Measurements from ENCODE around the gene HNF1B. TPM values are rescaled to one million over a fixed set of nuclear protein-coding genes. Genes with fewer than 3 reads are reported as not detected.

The HNF1B gene
- total RNA-seq, 4 donors from 2014 or later: 0.29 to 1.5 TPM; not detected in 2

GRCh38 chr17:37698911-37699255 is 46.0 kb downstream of the HNF1B start:
- H3K4me1 ChIP-seq: no peaks in the 10 kb centered on the region
- H3K4me3 ChIP-seq: no peak overlapping the region
- no peaks in the 10 kb centered on the region for H3K36me3 ChIP-seq
- H3K27me3 ChIP-seq: no peaks in the 10 kb centered on the region
- TF ChIP-seq CTCF (IDR thresholded peaks at IDR 0.05) (no peak), POLR2A (IDR thresholded peaks at IDR 0.05) (no peak)
- H3K27ac ChIP-seq: no peak overlapping the region
- H3K9me3 ChIP-seq: no peaks in the 10 kb centered on the region
- intact Hi-C loops (cut with DNase I; ENCODE audit: low total_unique reads): no loop called here
- no peak for DNase-seq

DNA sequence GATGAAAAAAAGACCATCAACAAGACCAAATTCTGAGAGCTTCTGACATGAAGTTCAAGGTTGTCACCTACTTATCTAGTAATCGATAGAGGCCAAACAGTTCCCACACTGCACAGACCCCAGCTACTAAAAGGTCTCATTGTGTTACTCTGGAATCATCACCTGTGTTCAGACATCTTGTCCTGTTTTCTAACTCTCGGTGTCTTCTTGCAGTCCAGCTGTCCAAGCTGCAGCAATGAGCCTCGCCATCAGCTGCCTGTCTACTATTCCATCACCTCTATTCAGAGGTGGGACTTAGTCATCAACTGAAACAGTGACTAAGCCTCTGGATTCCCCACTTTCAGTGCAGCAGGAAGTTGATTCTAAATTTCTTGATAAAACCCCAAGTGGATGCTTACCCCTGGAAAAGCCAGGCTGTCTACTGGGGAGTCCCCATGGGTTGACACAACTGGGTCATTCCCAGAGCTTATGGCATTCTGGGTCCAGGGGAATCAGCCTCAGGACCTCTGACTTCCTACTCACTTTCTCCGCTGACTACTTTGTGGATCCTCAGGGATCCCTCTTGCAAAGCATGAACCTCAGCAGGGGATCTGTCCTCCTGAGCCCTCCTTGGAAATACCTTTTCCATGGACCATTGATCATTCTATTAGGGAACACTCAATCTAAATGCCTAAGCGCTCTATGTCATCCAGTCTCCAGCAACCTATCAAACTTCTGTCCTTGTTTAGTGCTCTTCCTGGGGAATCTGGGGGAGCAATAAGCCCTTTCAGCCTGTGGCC is 46.5 kb downstream of the HNF1B start:
- TF ChIP-seq CTCF (IDR thresholded peaks at IDR 0.05) (no peak), POLR2A (IDR thresholded peaks at IDR 0.05) (no peak)
- no peaks in the 10 kb centered on the region for H3K27me3 ChIP-seq

GRCh38 chr17:37697381-37697780 is 47.5 kb downstream of the HNF1B start:
- no peak for TF ChIP-seq POLR2A (IDR thresholded peaks at IDR 0.05)
- TF ChIP-seq CTCF (IDR thresholded peaks at IDR 0.05): no peak
- DNase-seq: no peak
- H3K27ac ChIP-seq: no peak overlapping the region
- no peaks in the 10 kb centered on the region for H3K4me1 ChIP-seq
- intact Hi-C loops (cut with DNase I; ENCODE audit: low total_unique reads): no loop called here
- H3K36me3 ChIP-seq: no peaks in the 10 kb centered on the region
- no peak overlapping the region for H3K4me3 ChIP-seq
- H3K27me3 ChIP-seq: no peaks in the 10 kb centered on the region
- no peaks in the 10 kb centered on the region for H3K9me3 ChIP-seq

More for the DNA sequence above, 46.5 kb downstream of the HNF1B start:
- Histone ChIP-seq H3K36me3 (no peaks in the 10 kb centered on the region), H3K27ac (no peak overlapping the region), H3K9me3 (no peaks in the 10 kb centered on the region), H3K4me1 (no peaks in the 10 kb centered on the region), H3K4me3 (no peak overlapping the region)
- DNase-seq: no peak
- intact Hi-C loops (cut with DNase I; ENCODE audit: low total_unique reads): no loop called here

DNA sequence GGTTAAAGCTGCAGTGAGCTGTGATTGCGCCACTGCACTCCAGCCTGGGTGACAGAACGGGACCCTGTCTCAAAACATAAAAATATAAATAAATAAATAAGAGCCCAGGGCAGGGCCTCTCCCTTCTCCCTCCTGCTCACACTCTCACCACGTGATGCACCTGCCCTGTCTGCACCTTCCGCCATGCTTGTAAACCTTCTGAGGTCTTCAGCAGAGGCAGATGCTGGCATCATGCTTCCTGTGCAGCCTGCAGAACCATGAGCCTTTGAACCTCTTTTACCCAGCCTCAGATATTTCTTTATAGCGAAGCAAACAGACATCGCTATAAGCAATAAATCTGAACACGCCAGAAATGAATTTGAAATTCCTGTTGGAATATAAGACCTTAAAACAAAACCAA is 48.5 kb downstream of the HNF1B start:
- intact Hi-C loops (cut with DNase I; ENCODE audit: low total_unique reads): no loop called here
- H3K27me3 ChIP-seq: no peaks in the 10 kb centered on the region
- no peak for TF ChIP-seq POLR2A (IDR thresholded peaks at IDR 0.05)
- no peak for TF ChIP-seq CTCF (IDR thresholded peaks at IDR 0.05)
- H3K27ac ChIP-seq: no peak overlapping the region
- no peaks in the 10 kb centered on the region for H3K36me3 ChIP-seq
- H3K4me3 ChIP-seq: no peak overlapping the region
- no peak for DNase-seq
- H3K9me3 ChIP-seq: no peaks in the 10 kb centered on the region
- no peaks in the 10 kb centered on the region for H3K4me1 ChIP-seq

DNA sequence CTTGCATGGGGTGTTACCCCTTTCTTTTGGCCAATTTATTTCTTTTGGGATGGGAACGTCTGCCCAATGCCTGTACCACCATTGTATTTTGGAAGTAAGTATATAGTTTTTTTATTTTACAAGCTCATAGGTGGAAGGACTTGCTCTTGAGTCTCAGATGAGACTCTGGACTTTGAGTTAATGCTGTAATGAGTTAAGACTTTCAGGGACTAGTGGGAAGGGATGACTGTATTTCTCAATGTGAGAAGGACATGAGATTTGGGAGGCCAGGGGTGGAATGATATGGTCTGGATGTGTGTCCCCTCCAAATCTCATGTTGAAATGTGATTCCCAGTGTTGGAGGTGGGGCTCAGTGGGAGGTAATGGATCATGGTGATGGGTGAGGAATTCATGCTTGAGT is 49.1 kb downstream of the HNF1B start:
- H3K9me3 ChIP-seq: no peaks in the 10 kb centered on the region
- H3K27ac ChIP-seq: no peak overlapping the region
- intact Hi-C loops (cut with DNase I; ENCODE audit: low total_unique reads): no loop called here
- H3K36me3 ChIP-seq: no peaks in the 10 kb centered on the region
- no peak overlapping the region for H3K4me3 ChIP-seq
- no peaks in the 10 kb centered on the region for H3K4me1 ChIP-seq
- no peak for TF ChIP-seq CTCF (IDR thresholded peaks at IDR 0.05)
- TF ChIP-seq POLR2A (IDR thresholded peaks at IDR 0.05): no peak
- no peaks in the 10 kb centered on the region for H3K27me3 ChIP-seq
- no peak for DNase-seq

Measured in uterus (tissue), 4 donors.